ENCODE measurements around the gene ACSBG1.

DNA sequence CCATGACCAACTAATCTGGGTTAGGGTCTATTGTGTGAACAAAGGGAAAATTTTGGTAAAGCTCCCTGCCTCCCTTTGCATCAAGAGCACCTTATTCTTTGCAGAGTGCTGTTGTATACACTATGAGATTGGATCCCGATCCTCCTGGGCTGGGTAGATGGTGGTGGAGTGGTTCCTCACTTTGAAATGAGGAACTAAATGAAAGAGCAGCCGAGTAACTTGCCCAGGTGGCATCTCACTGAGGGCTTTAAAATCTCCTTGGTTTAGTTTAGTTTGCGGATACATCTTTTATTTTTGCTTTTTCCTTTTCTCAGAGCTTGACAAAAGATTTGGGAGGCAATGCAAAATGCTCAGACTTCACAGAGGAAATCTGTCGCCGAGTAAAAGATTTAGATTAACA is 65.8 kb downstream of the ACSBG1 start:
- TF ChIP-seq, protein P1, sequence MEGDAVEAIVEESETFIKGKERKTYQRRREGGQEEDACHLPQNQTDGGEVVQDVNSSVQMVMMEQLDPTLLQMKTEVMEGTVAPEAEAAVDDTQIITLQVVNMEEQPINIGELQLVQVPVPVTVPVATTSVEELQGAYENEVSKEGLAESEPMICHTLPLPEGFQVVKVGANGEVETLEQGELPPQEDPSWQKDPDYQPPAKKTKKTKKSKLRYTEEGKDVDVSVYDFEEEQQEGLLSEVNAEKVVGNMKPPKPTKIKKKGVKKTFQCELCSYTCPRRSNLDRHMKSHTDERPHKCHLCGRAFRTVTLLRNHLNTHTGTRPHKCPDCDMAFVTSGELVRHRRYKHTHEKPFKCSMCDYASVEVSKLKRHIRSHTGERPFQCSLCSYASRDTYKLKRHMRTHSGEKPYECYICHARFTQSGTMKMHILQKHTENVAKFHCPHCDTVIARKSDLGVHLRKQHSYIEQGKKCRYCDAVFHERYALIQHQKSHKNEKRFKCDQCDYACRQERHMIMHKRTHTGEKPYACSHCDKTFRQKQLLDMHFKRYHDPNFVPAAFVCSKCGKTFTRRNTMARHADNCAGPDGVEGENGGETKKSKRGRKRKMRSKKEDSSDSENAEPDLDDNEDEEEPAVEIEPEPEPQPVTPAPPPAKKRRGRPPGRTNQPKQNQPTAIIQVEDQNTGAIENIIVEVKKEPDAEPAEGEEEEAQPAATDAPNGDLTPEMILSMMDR (IDR thresholded peaks at IDR 0.05), result no peak
- no peak for TF ChIP-seq POLR2A (IDR thresholded peaks at IDR 0.05)
- no peak for TF ChIP-seq EP300 (IDR thresholded peaks at IDR 0.05)

All from tibial nerve (tissue), 4 donors.